Tibial nerve (tissue), 4 donors: ENCODE measurements around the gene PKHD1. TPM values are rescaled to one million over a fixed set of nuclear protein-coding genes. Genes with fewer than 3 reads are reported as not detected.

Experiments used
- DNase-seq, 2 donors: peaks; one replicate each; pipeline ENCODE4 v3.0.0-alpha.2; 2019; ENCODE audit warnings: low spot score in 2 of 2
- H3K27ac ChIP-seq, 4 donors: fragments of 200-600 bp; sonication (generic) in 3 of 4; one replicate each; pipeline ENCODE4 v1.5.1; 2017 to 2019; ENCODE audit warnings: mild to moderate bottlenecking in 1 of 4
- H3K27me3 ChIP-seq, 2 donors: fragments of 200-600 bp; sonication (generic) in 1 of 2; one replicate each; pipeline versions ENCODE4 v1.5.1 to v1.6.0; 2017 to 2019
- H3K36me3 ChIP-seq, 3 donors: fragments of 200-600 bp; sonication (generic); one replicate each; pipeline ENCODE4 v1.5.1; 2018 to 2019
- H3K4me1 ChIP-seq, 4 donors: fragments of 200-600 bp; sonication (generic) in 3 of 4; one replicate each; pipeline ENCODE4 v1.5.1; 2017 to 2019
- H3K4me3 ChIP-seq, 4 donors: fragments of 200-600 bp; sonication (generic) in 3 of 4; one replicate each; pipeline ENCODE4 v1.5.1; 2017 to 2019; ENCODE audit warnings: mild to moderate bottlenecking in 1 of 4, moderate library complexity in 1 of 4
- H3K9me3 ChIP-seq, 4 donors: fragments of 200-600 bp; sonication (generic) in 3 of 4; one replicate each; pipeline ENCODE4 v1.5.1; 2017 to 2019
- CTCF ChIP-seq, 5 experiments: fragments of 200-600 bp in 3 of 5; fragments of 450-650 bp in 2 of 5; sonication (generic) in 3 of 5; IDR thresholded peaks; one replicate each; pipeline ENCODE4 v1.5.1; 2016 to 2019; ENCODE audit warnings: antibody characterized with exemption in 5 of 5, mild to moderate bottlenecking in 3 of 5, moderate library complexity in 2 of 5
- EP300 ChIP-seq, 2 donors: sonication (generic); formaldehyde crosslinking; IDR thresholded peaks; one replicate each; pipeline ENCODE4 v1.6.1; 2017; ENCODE audit warnings: antibody characterized with exemption in 2 of 2, mild to moderate bottlenecking in 1 of 2
- POLR2A ChIP-seq, 2 donors: fragments of 450-650 bp; IDR thresholded peaks; one replicate each; pipeline ENCODE4 v1.6.1; 2017; ENCODE audit warnings: antibody characterized with exemption in 2 of 2, mild to moderate bottlenecking in 2 of 2, moderate library complexity in 2 of 2
- WGBS, 2 donors: methylation state at CpG; one replicate each; pipeline ENCODE4 v1.1.5; 2018; 5-methylcytosine and 5-hydroxymethylcytosine counted together
- total RNA-seq, 4 donors: library from RNA; depleted of rRNA; stranded (reverse); fragments of >200 nt; gene quantifications; one replicate each; pipeline ENCODE4 v1.1.0, GENCODE V29; 2016

The PKHD1 gene
- total RNA-seq, 4 donors from 2014 or later, result under 0.01 to 0.22 (median 0.20) TPM

DNA sequence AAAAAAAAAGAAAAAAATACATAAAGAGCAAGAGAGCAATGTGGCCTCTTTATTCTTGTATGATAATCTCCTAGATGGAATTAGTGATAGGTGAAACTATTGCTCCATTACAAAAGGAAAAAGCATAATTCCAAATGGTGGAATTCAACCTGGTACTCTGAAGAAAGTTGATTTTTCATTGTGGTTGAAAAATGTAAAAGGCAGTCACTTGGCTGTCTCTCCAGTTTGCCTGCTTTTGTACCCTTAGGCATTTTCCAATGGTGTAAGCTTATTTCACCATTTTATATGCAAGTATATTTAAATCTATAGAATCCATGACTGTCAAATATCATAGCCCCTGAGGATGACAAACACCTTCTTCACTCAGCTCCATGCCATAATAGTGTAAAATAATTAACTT lies 38.8 kb upstream of the PKHD1 start:
- TF ChIP-seq EP300 (IDR thresholded peaks at IDR 0.05), result no peak
- TF ChIP-seq POLR2A (IDR thresholded peaks at IDR 0.05), result no peak
- no peak for TF ChIP-seq CTCF (IDR thresholded peaks at IDR 0.05)
- H3K27me3 ChIP-seq, result no peaks in the 10 kb centered on the region
- no peaks in the 10 kb centered on the region for H3K9me3 ChIP-seq
- no peak overlapping the region for H3K27ac ChIP-seq
- no peaks in the 10 kb centered on the region for H3K36me3 ChIP-seq
- no peak for DNase-seq
- no peak overlapping the region for H3K4me3 ChIP-seq
- no peaks in the 10 kb centered on the region for H3K4me1 ChIP-seq

DNA sequence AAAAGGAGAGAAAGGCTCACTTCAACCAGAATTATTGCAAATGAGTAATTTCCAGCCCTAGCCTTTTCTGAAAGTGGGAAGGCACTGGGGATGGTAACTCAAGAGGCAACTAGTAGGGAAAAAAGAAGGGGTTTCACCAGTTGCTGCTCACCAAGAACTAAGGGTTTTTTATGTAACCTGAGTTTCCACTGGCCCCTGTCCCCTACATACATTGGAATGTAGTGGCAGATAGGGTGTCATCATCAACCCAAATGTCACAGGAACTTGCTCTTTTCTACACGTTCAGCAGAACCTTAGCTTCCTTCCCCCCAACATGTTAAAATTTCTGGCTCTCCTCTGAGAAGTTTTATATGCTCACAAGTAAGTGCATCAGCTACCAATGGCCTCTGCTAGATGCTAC lies 38.2 kb upstream of the PKHD1 start:
- Histone ChIP-seq H3K36me3 (no peaks in the 10 kb centered on the region), H3K9me3 (no peaks in the 10 kb centered on the region), H3K4me1 (no peaks in the 10 kb centered on the region), H3K4me3 (no peak overlapping the region), H3K27me3 (no peaks in the 10 kb centered on the region), H3K27ac (no peak overlapping the region)
- no peak for TF ChIP-seq EP300 (IDR thresholded peaks at IDR 0.05)
- TF ChIP-seq CTCF (IDR thresholded peaks at IDR 0.05), result no peak
- no peak for TF ChIP-seq POLR2A (IDR thresholded peaks at IDR 0.05)
- DNase-seq, result no peak
- 67 to 74% methylated on average over 1 of the region's 1 CpG for WGBS, 2 donors

DNA sequence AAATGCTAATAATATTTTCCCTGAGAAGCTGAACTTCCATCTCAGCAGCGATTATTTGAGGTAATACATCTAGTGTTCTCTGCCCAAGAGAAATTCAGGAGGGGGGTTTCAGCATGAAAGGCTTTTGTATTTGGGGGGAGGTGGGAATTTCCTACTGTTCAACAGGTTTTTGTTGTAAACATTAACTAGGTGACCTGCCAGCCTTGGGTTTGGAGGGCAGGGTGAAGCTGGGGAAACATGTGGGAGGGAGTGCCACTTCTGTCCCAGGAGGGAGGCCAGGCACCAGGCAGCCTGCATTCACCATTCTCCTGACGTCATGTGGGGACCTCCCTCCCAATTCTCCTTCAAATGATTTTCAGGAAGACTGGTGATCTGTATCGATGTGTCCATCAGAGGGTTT lies 37.7 kb upstream of the PKHD1 start:
- DNase-seq, result no peak

DNA sequence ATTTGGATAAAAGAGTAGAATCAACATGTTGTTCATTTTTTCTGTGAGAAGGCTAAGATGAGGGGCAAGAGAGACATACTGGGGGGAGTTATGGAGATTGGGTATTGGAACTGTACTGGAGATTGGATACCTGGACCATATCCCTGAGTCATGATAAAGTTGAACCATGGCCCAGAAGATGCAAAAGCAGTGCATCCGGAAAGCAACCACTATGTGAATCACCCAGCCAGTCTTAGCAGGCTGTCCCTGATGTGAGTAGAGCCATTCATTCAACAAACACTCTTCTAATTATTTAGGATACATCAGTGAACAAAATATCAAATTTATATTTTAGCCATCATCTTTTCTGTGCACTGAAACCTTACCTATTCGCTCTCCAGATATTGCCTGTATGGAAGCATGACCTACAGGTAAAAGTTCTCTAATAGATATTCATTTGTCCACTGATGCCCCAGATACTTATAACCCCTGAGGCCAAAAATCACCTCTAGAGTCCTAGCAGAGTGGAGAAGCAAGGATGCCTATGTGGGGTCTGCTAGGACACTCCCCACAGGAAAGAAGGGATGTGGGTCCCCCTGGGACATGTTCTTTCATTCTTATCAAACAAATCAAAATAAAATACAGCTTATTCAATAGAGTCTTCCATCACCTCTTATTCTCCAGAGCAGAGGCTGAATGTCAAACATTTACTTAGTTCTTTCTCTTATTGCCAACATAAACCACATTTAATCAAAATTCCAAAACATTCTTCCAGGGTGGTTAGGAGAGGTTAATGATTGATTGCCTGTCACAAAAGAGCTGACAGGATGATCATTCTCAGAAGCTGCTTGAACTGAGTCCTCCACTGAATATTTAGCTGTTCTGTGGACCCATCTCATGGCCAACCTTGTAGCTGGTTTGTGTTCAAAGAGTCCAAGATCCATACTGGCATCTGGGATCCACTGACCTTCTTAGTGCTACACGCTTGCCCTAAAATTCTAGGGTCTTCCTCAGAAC lies 37.0 kb upstream of the PKHD1 start:
- WGBS, 2 donors, result 88% methylated on average over 3 of the region's 3 CpGs
- TF ChIP-seq CTCF (IDR thresholded peaks at IDR 0.05) (no peak), POLR2A (IDR thresholded peaks at IDR 0.05) (no peak), EP300 (IDR thresholded peaks at IDR 0.05) (no peak)

More for the DNA sequence above, 37.7 kb upstream of the PKHD1 start:
- no peak for TF ChIP-seq CTCF (IDR thresholded peaks at IDR 0.05)
- no peak for TF ChIP-seq POLR2A (IDR thresholded peaks at IDR 0.05)
- no peak for TF ChIP-seq EP300 (IDR thresholded peaks at IDR 0.05)
- Histone ChIP-seq H3K27me3 (no peaks in the 10 kb centered on the region), H3K27ac (no peak overlapping the region), H3K9me3 (no peaks in the 10 kb centered on the region), H3K4me3 (no peak overlapping the region), H3K36me3 (no peaks in the 10 kb centered on the region), H3K4me1 (no peaks in the 10 kb centered on the region)
- WGBS, 2 donors, result 70% methylated on average over 3 of the region's 3 CpGs

GRCh38 chr6:52123251-52123650 lies 35.8 kb upstream of the PKHD1 start:
- H3K27me3 ChIP-seq, result no peaks in the 10 kb centered on the region
- peaks cover 0 to 12% (median 0%) of the 10 kb centered on the region in 4 donors for H3K9me3 ChIP-seq
- WGBS, 2 donors, result 88 to 91% methylated on average over 1 of the region's 1 CpG
- H3K36me3 ChIP-seq, result no peaks in the 10 kb centered on the region
- H3K4me3 ChIP-seq, result no peak overlapping the region
- no peak overlapping the region for H3K27ac ChIP-seq
- H3K4me1 ChIP-seq, result no peaks in the 10 kb centered on the region
- DNase-seq, result no peak
- TF ChIP-seq CTCF (IDR thresholded peaks at IDR 0.05) (no peak), POLR2A (IDR thresholded peaks at IDR 0.05) (no peak), EP300 (IDR thresholded peaks at IDR 0.05) (no peak)

More for the DNA sequence above, 37.0 kb upstream of the PKHD1 start:
- H3K36me3 ChIP-seq, result no peaks in the 10 kb centered on the region
- H3K9me3 ChIP-seq, result peaks cover 0 to 6% (median 0%) of the 10 kb centered on the region in 4 donors
- DNase-seq, result no peak
- H3K4me1 ChIP-seq, result no peaks in the 10 kb centered on the region
- H3K4me3 ChIP-seq, result no peak overlapping the region
- H3K27ac ChIP-seq, result no peak overlapping the region
- H3K27me3 ChIP-seq, result no peaks in the 10 kb centered on the region
